Measurements from ENCODE around the gene SMTN. TPM values are rescaled to one million over a fixed set of nuclear protein-coding genes. Genes with fewer than 3 reads are reported as not detected.

SMTN gene
- total RNA-seq = 100 to 1,000 TPM; 173 to 294 (median 253) TPM

- 1% methylated on average over 52 to 58 of the region's 63 CpGs for WGBS, 2 donors
- TF ChIP-seq, protein P1, sequence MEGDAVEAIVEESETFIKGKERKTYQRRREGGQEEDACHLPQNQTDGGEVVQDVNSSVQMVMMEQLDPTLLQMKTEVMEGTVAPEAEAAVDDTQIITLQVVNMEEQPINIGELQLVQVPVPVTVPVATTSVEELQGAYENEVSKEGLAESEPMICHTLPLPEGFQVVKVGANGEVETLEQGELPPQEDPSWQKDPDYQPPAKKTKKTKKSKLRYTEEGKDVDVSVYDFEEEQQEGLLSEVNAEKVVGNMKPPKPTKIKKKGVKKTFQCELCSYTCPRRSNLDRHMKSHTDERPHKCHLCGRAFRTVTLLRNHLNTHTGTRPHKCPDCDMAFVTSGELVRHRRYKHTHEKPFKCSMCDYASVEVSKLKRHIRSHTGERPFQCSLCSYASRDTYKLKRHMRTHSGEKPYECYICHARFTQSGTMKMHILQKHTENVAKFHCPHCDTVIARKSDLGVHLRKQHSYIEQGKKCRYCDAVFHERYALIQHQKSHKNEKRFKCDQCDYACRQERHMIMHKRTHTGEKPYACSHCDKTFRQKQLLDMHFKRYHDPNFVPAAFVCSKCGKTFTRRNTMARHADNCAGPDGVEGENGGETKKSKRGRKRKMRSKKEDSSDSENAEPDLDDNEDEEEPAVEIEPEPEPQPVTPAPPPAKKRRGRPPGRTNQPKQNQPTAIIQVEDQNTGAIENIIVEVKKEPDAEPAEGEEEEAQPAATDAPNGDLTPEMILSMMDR (IDR thresholded peaks at IDR 0.05) = peak in 2 of 5 experiments; percentile 47 to 53
- TF ChIP-seq POLR2A (IDR thresholded peaks at IDR 0.05) (peak; percentile 96 to 99), EP300 (IDR thresholded peaks at IDR 0.05) (peak; percentile 64 to 99)
- DNase-seq (ENCODE audit: low spot score in 2 of 2) = peak; percentile 88 to 89
- Histone ChIP-seq H3K36me3 (no peaks in the 10 kb centered on the region), H3K27me3 (no peaks in the 10 kb centered on the region), H3K27ac (peak within 1 kb of the TSS; percentile 89 to 99 (median 98)), H3K4me1 (peaks cover 0 to 48% (median 40%) of the 10 kb centered on the region in 4 donors), H3K4me3 (peak within 1 kb of the TSS; percentile 62 to 80 (median 69)), H3K9me3 (no peaks in the 10 kb centered on the region)
Observed at GRCh38 chr22:31080848-31081649, at the start of gene SMTN. Gene SMTN, plus strand, starts transcription at chr22:31081318. Its CDS starts 1,941 bp downstream, at chr22:31083259.

DNA sequence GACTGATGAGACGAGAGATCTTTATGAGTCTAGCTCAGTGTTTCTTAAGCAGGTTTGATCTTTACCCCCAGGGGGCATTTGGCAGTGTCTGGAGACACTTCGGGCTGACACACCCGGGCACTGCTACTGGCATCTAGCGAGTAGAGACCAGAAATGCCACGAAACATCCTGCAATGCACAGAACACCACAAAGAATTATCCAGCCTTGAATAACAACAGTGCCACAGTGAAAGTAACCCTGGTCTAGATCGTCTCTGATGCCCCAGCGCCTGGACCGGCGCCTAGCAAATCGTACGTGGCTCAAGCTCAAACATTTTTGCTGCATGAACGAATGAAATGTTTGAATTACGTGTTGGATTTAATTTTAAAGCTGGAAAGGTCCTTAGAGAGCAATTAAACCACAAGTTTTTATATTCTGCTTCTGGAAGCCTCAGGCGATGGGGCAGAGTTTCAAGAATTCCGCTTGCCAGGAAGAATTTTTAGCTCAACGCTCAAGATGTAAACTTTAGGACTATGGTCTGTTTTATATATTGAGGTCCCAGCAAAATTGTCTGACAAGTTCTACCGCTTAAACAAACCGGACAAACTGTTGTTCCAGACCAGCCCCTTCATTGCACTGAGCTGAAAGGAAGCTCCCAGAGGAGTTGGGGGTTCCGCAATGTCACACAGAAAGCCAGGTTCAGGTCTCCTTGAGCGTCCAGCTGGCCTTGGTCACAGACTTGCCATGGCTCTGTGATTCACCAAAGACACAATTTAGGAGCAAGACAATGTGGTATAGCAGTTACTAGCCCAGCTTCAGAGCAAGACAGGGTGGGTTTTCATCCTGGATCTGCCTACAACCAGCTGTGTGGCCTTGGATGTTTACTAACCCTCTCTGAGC is 44.2 kb upstream of the SMTN start:
- 23% methylated on average over 20 of the region's 20 CpGs for WGBS, 2 donors
- Histone ChIP-seq H3K4me3 (peak overlapping the region in 2 of 4 donors; percentile 11 to 30), H3K27me3 (no peaks in the 10 kb centered on the region)

GRCh38 chr22:31038686-31039085 is 42.4 kb upstream of the SMTN start:
- 31 to 38% methylated on average over 1 of the region's 1 CpG for WGBS, 2 donors

More for the DNA sequence above, 44.2 kb upstream of the SMTN start:
- Histone ChIP-seq H3K4me1 (peaks cover 0 to 45% (median 8%) of the 10 kb centered on the region in 4 donors), H3K9me3 (peaks cover 0 to 2% (median 0%) of the 10 kb centered on the region in 4 donors), H3K27ac (peak overlapping the region; percentile 37 to 87 (median 68)), H3K36me3 (no peaks in the 10 kb centered on the region)
- DNase-seq (ENCODE audit: low spot score in 2 of 2) = no peak
- TF ChIP-seq EP300 (IDR thresholded peaks at IDR 0.05) = peak in 1 of 2 donors; percentile 25
- TF ChIP-seq, protein P1 (IDR thresholded peaks at IDR 0.05) = no peak
- TF ChIP-seq POLR2A (IDR thresholded peaks at IDR 0.05) = no peak

GRCh38 chr22:31039393-31039792 is 41.7 kb upstream of the SMTN start:
- no peak overlapping the region for H3K4me3 ChIP-seq
- peak in 1 of 2 donors; percentile 19 for DNase-seq (ENCODE audit: low spot score in 2 of 2)
- TF ChIP-seq EP300 (IDR thresholded peaks at IDR 0.05) = peak in 1 of 2 donors; percentile 58
- TF ChIP-seq, protein P1 (IDR thresholded peaks at IDR 0.05) = no peak
- no peaks in the 10 kb centered on the region for H3K36me3 ChIP-seq
- peaks cover 0 to 50% (median 10%) of the 10 kb centered on the region in 4 donors for H3K4me1 ChIP-seq
- peak overlapping the region; percentile 53 to 87 (median 78) for H3K27ac ChIP-seq
- WGBS, 2 donors = 17 to 22% methylated on average over 9 of the region's 9 CpGs
- peaks cover 0 to 2% (median 0%) of the 10 kb centered on the region in 4 donors for H3K9me3 ChIP-seq
- no peaks in the 10 kb centered on the region for H3K27me3 ChIP-seq

More at GRCh38 chr22:31038686-31039085, 42.4 kb upstream of the SMTN start:
- TF ChIP-seq POLR2A (IDR thresholded peaks at IDR 0.05) (no peak), EP300 (IDR thresholded peaks at IDR 0.05) (no peak)
- TF ChIP-seq, protein P1 (IDR thresholded peaks at IDR 0.05) = no peak
- Histone ChIP-seq H3K36me3 (no peaks in the 10 kb centered on the region), H3K9me3 (peaks cover 0 to 2% (median 0%) of the 10 kb centered on the region in 4 donors), H3K4me1 (peaks cover 0 to 45% (median 8%) of the 10 kb centered on the region in 4 donors), H3K27me3 (no peaks in the 10 kb centered on the region), H3K27ac (peak overlapping the region; percentile 43 to 87 (median 78)), H3K4me3 (no peak overlapping the region)
- no peak for DNase-seq (ENCODE audit: low spot score in 2 of 2)

All from tibial nerve (tissue), 4 donors.